ENCODE measurements around the gene SMIM29.
A peak's percentile ranks its signal among the peaks of the same experiment; 100 is the strongest.

The SMIM29 gene

GRCh38 chr6:34239893-34240292 is 8.9 kb downstream of the SMIM29 start:
- no peak for DNase-seq

- DNase-seq = no peak
Observed at GRCh38 chr6:34239500-34239825, 9.3 kb downstream of the SMIM29 start.

DNA sequence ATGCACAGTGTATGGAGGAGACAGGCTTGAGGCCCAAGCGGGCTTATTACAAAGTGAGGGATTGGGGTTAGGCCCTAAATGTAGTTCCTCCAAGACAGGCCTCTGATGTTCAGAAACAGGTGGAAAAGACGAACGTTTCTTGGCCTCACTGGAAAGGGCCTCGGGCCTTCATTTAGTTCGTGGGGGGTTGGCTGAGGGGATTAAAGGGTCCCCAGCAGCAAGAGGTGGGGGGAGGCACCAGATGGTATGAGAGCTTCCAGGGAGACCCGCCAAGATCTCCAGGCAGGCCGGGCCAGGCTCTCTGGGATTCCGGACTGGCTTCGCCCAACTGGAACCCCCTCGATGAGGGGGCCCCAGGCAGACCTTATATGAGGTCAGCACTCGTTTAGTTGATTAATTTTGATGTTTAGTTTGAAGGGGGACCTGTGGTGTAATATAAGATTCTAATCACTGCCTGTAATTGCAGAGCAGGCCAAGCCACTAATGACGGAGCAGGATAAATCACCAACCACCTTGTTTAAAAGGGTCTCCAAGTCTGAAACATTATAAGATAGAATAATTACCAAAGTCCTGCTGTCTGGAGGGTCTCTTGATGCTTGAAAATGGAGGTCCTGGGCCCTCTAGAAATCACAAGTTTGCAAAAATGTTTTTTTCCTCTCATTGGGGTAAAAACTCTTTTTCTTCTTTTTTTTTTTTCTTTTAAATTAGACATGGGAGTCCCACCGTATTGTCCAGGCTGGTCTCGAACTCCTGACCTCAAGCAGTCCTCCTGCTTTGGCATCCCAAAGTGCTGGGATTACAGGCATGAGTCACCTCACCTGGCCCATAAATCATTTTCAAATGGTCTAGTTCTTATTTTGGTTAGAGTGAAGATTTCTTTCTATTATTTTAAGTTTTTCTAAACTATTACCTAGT is 10.0 kb downstream of the SMIM29 start:
- DNase-seq = no peak

DNA sequence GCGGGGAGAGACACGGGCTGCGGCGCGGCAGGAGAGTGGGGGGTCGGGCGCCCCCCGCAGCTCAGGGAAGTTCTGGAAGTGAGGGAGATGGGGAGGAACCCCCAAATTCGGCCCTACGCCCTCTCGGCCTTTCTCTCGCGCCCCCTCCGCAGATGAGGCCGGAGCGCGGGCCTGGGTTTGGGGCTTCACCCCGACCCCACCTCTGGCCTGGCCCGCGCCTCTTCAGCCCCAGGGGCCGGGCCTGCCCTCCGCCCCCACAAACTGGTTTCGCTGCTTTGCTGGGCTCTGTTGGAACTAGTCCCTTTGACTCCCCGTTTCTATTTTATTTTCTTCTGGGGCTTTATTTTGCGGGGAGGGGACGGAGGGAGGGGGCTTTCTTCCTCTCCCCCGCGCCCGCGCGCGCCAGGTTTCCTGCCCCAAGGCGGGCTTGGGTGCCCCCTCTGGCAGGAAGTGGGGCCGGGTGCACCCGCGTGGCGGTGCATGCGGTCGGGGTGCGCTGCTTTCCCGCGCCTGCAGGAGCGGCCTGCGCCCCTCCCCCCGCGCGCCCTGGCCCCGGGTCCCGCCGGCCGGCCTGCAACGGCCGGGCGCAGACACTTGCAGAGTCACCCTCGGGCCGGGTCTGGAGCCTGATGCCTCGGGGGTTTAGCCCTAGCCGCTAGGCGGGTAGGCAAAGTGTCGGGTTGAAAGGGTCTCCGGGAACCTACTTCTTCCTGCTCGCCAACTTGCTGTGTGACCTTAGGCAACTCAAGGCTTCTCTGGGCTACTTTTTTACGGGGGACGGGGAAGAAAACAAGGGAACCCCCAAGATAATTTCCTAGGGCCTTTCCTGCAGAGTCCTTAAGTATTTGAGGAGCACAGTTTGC is 10.9 kb downstream of the SMIM29 start:
- peak; percentile 62 for DNase-seq

DNA sequence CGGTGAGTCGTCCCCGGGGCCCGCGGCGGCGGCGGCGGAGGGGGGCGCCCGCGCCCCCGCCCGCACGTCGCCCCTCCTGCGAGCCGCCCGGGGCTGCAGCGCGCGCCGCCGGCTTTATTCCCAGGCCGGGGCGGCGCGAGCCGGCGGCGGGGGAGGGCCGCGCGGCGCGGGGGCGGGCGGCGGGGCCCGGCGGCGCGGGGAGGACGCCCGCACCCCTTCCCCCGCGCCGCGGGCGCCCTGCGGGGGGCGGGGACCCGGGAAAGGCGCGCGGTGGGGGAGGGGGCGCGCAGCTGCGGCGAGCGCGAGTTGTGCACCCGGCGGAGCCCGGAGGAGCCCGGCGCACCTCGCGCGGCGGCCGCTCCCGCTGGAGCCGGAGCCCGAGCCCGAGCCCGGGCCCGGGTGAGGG is 11.5 kb downstream of the SMIM29 start:
- peak; percentile 19 for DNase-seq

DNA sequence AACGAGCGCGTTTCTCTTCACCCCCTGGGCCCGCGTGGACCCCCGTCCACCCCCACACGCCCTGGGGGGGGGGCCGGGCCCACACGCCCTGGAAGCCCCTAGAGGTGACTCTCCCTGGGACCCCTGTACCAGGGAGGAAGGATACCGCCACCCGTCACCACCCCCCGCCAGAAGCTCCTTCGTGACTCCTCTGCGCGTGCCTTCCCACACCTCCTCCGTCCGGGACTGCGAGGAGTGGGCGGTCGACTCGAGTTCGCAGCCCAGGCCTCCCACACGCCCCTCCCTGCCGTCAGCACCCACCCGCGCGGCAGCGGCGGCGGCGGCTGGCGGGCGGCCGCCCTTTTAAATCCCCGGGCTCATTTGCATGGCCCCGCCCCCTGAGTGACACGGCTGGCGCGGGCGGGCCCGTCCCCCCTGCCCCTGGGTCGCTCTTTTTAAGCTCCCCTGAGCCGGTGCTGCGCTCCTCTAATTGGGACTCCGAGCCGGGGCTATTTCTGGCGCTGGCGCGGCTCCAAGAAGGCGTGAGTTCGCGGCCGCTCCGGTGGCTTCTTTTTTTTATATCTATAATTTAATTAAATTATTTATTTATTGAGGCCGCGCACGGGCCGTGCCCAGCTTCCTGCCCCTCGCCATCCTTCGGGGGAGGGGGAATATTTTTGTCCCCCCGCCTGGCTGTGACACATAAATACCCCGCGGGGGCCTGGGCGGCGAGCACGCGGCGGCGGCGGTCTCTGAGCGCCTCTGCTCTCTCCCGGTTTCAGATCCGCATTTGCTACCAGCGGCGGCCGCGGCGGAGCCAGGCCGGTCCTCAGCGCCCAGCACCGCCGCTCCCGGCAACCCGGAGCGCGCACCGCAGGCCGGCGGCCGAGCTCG is 12.1 kb downstream of the SMIM29 start, which contains the start of gene HMGA1:
TSS of gene HMGA1 (plus strand) at position 431 of the 873 bp plus-strand sequence. CDS start 3,908 bp downstream, outside the sequence.
- DNase-seq = peak; percentile 88

GRCh38 chr6:34236131-34236442 is 12.7 kb downstream of the SMIM29 start:
- DNase-seq = peak; percentile 52

DNA sequence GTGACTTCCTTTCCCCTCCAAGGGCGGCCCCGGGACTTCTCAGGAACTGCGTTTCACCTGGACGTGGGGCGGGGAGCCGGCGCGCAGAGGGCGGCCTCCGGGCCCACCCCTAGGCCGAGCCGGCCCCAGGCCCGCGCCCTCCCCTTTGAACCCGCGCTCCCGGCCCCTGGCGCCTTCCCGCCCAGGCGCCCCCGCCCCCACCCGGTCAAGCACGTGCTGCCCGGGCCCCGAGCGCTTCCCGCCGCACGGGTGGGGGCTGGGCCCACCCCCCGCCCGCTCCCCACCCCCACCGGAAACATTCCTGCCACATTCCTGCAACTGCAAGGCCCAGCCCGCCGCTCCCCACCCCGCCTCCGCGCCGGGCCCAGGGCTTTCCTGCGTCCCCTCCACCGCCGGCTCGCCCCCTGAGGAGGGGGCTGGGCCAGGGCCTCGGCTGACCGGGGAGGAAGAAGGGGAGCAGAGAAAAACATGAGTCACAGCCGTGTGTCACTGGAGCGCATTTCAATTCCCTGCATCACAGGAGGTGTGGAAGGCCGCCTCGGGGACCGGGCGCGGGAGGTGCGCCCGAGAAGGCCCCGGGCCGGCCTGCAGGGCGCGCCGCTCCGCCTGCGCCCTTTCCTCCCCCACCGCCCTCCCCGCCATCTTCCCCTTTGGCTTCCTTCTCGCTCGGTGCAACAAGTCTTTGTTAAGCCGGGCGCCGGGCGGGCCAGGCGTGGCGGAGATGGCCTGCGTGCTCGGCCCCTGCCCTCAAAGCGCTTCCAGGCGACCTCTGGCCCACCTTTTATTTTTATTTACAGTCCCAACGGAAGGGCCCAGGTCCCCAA is 13.3 kb downstream of the SMIM29 start:
- peak; percentile 44 for DNase-seq

- peak; percentile 22 for DNase-seq
Observed at GRCh38 chr6:34234667-34235306, 14.0 kb downstream of the SMIM29 start.

DNA sequence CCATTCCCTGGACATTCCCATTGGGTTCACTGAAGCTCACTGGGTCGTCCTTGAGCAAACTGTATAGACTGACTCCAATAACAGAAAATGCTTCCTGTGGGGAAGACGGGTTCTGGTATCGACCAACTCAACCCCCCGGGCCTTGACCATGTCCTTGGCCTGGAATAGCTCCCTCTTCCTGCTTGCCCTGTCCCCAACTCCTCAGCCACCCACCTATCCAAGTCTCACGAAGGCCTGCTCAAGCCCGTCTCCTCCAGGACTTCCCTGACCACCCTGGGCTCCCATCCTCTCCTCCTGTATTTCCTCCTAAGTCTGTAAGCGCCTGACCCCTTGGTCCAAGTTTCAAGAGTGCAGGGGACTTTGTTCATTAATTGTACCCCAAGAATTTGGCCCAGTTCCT is 14.9 kb downstream of the SMIM29 start:
- DNase-seq = no peak

DNA sequence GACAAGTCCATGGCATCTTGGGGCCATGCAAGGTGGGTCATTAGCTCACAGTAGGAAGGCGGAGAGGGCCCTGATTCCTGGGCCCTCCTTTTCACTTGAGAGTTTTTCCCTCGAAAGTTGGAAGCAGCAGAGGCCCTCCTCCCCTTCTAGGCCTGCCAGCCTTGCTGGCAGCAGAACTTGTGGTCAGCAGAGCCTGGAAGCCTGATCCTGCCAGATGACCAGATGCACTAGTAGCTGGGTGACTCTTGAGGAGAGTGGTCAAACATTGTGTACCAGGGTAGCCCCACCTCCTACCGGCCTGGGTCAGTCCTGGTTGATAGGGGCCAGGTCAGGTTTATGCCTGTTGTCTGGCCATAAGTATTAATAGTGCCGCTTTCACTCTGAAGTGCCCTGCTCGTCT is 15.9 kb downstream of the SMIM29 start:
- DNase-seq = no peak

- DNase-seq = no peak
Observed at GRCh38 chr6:34231566-34232336, 17.1 kb downstream of the SMIM29 start.

DNA sequence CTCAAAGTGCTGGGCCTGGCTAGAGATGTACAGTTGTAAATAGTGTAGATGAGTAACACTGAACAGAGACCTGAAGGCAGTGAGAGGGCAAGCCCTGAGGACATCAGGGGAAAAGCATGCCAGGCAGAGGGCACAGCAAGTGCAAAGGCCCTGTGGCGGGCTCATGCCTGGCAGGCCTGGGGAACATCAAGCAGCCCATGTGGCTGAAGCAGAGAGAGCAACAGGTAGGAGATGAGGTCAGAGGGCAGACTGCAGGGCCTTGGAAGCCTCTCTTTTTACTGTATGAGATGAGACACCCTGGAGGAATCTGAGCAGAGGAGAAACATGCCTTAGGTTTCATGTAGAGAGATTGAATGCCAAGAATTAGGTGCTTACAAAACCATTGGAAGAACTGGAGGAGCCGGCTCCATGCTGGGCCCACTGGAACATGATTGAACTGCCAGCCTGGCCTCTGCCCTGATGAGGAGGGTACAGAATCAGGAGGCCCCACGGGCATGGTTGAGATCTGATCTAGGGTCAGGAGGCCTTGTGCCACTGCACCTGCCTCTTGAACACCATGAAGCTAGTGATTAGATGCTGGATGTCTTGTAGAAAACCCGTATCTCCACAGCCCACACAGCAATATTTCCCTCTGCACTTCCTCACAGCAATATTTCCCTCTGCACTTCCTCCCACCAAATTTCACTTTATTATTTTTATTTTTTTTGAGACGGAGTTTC is 18.0 kb downstream of the SMIM29 start:
- DNase-seq = no peak

DNA sequence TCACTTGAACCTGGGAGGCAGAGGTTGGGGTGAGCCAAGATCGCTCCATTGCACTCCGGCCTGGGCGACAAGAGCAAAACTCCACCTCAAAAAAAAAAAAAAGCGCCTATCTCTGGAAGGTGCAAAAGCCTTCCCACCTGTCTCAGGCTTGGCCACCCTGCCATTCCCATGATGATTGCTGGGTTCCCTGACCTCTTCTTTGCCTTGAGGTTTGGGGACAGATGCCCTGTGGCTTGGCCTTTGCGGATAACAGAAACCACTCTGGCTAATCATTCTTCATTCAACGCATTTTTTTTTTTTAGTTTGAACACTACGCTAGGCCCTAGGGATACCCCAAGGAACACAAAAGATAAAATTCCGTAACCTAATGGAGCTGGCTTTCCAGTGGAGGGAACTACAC is 18.9 kb downstream of the SMIM29 start:
- DNase-seq = no peak

GRCh38 chr6:34227761-34228421 is 20.9 kb downstream of the SMIM29 start:
- DNase-seq = no peak

- DNase-seq = no peak
Observed at GRCh38 chr6:34226731-34227586, 21.8 kb downstream of the SMIM29 start.

- no peak for DNase-seq
Observed at GRCh38 chr6:34226066-34226465, 22.7 kb downstream of the SMIM29 start.

DNA sequence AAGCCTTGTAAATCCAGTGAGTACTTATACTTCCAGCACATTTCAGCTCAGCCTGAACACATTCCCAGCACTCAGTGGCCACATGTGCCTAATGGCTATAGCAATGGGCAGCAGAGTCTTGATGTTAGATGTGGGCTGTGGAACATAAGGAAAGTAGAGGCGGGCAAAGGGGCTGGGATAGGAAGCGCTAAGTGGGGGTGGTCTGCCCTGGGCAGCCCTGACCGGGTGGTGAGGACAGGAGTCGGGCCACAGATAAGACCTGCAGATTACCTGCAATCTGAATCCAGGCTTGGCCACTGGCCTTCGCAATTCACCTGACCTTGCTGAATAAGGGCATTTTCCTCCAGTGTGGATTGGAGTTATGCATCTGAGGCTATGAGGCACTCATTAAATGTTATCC is 23.3 kb downstream of the SMIM29 start:
- no peak for DNase-seq

Measured in effector CD8-positive, alpha-beta T cell (primary cell).